Kidney glomerular epithelial cell (primary cell): ENCODE measurements around the gene BRF1.

ENCODE experiments used
- DNase-seq: peaks from one replicate; lab custom pipeline; 2025; lab: John Stamatoyannopoulos, UW

The BRF1 gene

GRCh38 chr14:105228562-105228961, 72.2 kb downstream of the BRF1 start:
- DNase-seq, result no peak

- DNase-seq, result no peak
Observed at GRCh38 chr14:105227346-105227745, 73.5 kb downstream of the BRF1 start.

- no peak for DNase-seq
Observed at GRCh38 chr14:105226198-105226597, 74.6 kb downstream of the BRF1 start.

- DNase-seq, result no peak
Observed at GRCh38 chr14:105224845-105225570, 75.8 kb downstream of the BRF1 start.

- DNase-seq, result no peak
Observed at GRCh38 chr14:105223770-105224544, 76.8 kb downstream of the BRF1 start.

- DNase-seq, result no peak
Observed at GRCh38 chr14:105223260-105223659, 77.5 kb downstream of the BRF1 start.

GRCh38 chr14:105221598-105222178, 79.1 kb downstream of the BRF1 start:
- DNase-seq, result no peak

- DNase-seq, result no peak
Observed at GRCh38 chr14:105220699-105221597, 79.9 kb downstream of the BRF1 start.

- DNase-seq, result no peak
Observed at GRCh38 chr14:105219753-105220152, 81.0 kb downstream of the BRF1 start.

- DNase-seq, result no peak
Observed at GRCh38 chr14:105219043-105219612, 81.7 kb downstream of the BRF1 start.

- DNase-seq, result no peak
Observed at GRCh38 chr14:105218611-105219010, 82.2 kb downstream of the BRF1 start.

- no peak for DNase-seq
Observed at GRCh38 chr14:105217774-105218173, 83.0 kb downstream of the BRF1 start.

- no peak for DNase-seq
Observed at GRCh38 chr14:105216490-105217247, 84.1 kb downstream of the BRF1 start.

- no peak for DNase-seq
Observed at GRCh38 chr14:105215602-105216001, 85.2 kb downstream of the BRF1 start.

GRCh38 chr14:105214324-105214915, 86.4 kb downstream of the BRF1 start:
- no peak for DNase-seq

GRCh38 chr14:105213361-105213760, 87.4 kb downstream of the BRF1 start:
- no peak for DNase-seq

GRCh38 chr14:105212541-105213300, 88.1 kb downstream of the BRF1 start:
- DNase-seq, result no peak

GRCh38 chr14:105211758-105212089, 89.1 kb downstream of the BRF1 start:
- no peak for DNase-seq

GRCh38 chr14:105211086-105211757, 89.6 kb downstream of the BRF1 start:
- DNase-seq, result no peak
